GM06990 (cell line): ENCODE measurements around the gene MNX1.

Experiments used
- DNase-seq: peaks from one replicate; pipeline ENCODE4 v3.0.0-alpha.2; 2011; ENCODE audit not compliant: insufficient read length; ENCODE audit errors: extremely low read depth
- H3K27me3 ChIP-seq: replicated peaks from 2 replicates; pipeline ENCODE4 v1.6.0; 2011; ENCODE audit warnings: low read length; ENCODE audit not compliant: control insufficient read depth, insufficient read depth
- H3K36me3 ChIP-seq: 2 replicates; pipeline ENCODE4 v1.5.1; 2011; ENCODE audit warnings: low read length; ENCODE audit not compliant: control insufficient read depth, insufficient read depth
- H3K4me3 ChIP-seq: replicated peaks from 2 replicates; pipeline ENCODE4 v1.5.1; 2011; ENCODE audit warnings: low read depth, mild to moderate bottlenecking, control low read depth, low read length
- TF ChIP-seq, protein P1 (sequence below): IDR thresholded peaks from 2 replicates; pipeline ENCODE4 v1.5.1; 2011; ENCODE audit warnings: low read length, control low read depth, mild to moderate bottlenecking, inconsistent platforms; ENCODE audit not compliant: insufficient read depth, poor library complexity, severe bottlenecking

Gene MNX1

DNA sequence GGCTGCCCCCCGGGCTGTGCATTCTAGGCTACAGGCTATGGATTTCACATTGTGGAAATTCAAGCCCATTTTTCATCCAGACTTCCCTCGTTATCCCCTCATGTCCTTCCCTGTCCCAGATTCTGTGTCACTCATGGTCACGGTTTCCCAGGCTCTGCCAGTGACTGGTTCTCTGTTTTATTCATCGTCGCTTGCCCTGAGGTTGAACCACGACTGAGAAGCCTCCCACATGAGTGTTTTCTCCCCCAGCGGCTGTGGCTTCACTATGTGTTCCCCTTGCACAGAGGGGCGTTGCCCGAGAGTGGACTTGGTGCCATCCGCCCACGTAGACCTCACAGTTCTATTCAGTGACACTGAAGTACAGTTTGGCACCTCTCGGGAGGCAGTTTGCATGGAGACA, 47.0 kb downstream of the MNX1 start:
- TF ChIP-seq, protein P1, sequence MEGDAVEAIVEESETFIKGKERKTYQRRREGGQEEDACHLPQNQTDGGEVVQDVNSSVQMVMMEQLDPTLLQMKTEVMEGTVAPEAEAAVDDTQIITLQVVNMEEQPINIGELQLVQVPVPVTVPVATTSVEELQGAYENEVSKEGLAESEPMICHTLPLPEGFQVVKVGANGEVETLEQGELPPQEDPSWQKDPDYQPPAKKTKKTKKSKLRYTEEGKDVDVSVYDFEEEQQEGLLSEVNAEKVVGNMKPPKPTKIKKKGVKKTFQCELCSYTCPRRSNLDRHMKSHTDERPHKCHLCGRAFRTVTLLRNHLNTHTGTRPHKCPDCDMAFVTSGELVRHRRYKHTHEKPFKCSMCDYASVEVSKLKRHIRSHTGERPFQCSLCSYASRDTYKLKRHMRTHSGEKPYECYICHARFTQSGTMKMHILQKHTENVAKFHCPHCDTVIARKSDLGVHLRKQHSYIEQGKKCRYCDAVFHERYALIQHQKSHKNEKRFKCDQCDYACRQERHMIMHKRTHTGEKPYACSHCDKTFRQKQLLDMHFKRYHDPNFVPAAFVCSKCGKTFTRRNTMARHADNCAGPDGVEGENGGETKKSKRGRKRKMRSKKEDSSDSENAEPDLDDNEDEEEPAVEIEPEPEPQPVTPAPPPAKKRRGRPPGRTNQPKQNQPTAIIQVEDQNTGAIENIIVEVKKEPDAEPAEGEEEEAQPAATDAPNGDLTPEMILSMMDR, result no peak
- peaks cover 45% of the 10 kb centered on the region for H3K36me3 ChIP-seq
- no peak for DNase-seq
- H3K27me3 ChIP-seq, result no peaks in the 10 kb centered on the region
- no peak overlapping the region for H3K4me3 ChIP-seq

DNA sequence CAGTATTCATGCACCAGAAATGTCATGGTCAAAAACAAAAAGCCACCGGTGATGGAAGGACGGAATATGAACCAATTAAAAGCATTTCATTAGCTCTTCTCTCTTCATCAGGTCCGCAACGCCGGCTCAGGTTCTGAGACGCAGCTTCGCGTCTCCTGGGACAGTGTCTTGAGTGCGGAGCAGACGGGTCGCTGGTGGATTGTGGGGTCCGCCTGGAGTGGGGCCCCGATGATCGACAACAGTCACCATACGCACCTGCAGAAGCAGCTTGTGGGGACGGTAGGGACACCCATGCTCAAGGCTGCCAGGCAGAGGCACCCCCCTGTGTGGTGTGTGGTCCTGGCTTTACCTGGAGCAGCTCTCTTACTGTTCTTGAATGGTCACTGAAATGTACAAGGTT, 47.6 kb downstream of the MNX1 start:
- no peak for DNase-seq
- H3K36me3 ChIP-seq, result peaks cover 48% of the 10 kb centered on the region
- TF ChIP-seq, protein P1, result no peak
- no peaks in the 10 kb centered on the region for H3K27me3 ChIP-seq
- H3K4me3 ChIP-seq, result no peak overlapping the region

DNA sequence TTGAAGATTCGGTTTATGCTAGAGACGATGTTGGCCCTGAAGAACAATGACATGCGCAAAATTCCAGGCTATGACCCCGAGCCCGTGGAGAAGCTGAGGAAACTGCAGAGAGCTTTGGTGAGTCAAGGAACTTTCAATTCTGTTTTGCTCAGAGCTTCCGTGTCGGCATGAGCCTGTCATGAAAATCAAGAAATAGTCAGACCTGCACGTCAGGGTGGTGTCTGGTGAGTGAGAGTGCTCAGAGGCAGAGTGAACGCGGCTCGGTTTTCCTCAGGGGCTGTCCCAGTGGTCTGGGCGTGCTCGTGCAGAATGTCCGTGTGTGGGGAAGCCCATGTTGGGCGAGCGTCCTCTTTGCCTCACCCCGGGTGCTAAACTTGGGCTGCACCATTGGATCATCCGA, 48.3 kb downstream of the MNX1 start:
- Histone ChIP-seq H3K36me3 (peaks cover 45% of the 10 kb centered on the region), H3K4me3 (no peak overlapping the region), H3K27me3 (no peaks in the 10 kb centered on the region)
- DNase-seq, result no peak
- TF ChIP-seq, protein P1, result no peak

DNA sequence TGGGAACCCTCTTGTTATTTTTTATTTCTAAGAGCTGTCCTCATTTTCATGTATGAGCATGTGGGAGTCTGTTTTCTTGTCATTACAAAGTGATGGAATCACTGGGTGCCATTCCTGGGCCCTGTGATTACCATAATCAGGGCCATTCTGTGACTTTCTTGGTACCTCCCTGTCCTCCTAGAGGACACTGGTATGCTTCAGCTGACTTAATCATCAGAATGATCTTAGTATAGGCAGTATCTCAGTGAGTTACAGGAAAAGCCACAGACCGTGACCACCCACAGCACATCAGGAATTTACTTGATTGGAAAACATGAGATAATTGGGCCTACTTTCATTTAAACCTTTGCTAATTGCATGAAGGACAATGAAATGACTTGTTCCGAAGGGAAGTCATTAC, 53.7 kb downstream of the MNX1 start:
- Histone ChIP-seq H3K27me3 (no peaks in the 10 kb centered on the region), H3K4me3 (no peak overlapping the region), H3K36me3 (peaks cover 40% of the 10 kb centered on the region)
- DNase-seq, result no peak
- TF ChIP-seq, protein P1, result no peak

DNA sequence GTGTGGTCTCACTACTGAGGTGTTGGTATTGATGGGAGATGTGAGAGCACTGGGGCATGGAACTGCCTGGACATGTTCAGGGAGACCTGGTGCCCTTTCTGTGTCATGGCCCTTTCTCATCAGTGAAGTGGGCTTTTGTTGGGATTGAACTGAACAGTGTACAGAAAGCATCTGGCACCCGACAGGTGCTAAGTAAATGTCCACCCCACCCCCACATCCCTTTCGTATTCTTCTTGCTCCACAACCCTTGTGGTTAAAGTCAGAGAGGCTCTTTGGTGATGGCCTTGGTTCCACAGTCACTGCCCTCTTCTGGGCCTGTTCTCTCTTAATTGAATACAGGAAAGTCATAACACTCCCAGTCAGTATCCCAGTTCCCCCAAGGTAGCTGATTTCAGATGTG, 55.5 kb downstream of the MNX1 start:
- DNase-seq, result no peak
- Histone ChIP-seq H3K4me3 (no peak overlapping the region), H3K36me3 (peaks cover 33% of the 10 kb centered on the region), H3K27me3 (no peaks in the 10 kb centered on the region)
- TF ChIP-seq, protein P1, result no peak
